ENCODE measurements around the gene C17orf114.

C17orf114 gene

GRCh38 chr17:4751932-4752331 is 50.2 kb downstream of the C17orf114 start:
- DNase-seq (ENCODE audit: low read depth): no peak
- H3K4me3 ChIP-seq (ENCODE audit: low read depth, low read length): no peak overlapping the region
- TF ChIP-seq, protein P1, sequence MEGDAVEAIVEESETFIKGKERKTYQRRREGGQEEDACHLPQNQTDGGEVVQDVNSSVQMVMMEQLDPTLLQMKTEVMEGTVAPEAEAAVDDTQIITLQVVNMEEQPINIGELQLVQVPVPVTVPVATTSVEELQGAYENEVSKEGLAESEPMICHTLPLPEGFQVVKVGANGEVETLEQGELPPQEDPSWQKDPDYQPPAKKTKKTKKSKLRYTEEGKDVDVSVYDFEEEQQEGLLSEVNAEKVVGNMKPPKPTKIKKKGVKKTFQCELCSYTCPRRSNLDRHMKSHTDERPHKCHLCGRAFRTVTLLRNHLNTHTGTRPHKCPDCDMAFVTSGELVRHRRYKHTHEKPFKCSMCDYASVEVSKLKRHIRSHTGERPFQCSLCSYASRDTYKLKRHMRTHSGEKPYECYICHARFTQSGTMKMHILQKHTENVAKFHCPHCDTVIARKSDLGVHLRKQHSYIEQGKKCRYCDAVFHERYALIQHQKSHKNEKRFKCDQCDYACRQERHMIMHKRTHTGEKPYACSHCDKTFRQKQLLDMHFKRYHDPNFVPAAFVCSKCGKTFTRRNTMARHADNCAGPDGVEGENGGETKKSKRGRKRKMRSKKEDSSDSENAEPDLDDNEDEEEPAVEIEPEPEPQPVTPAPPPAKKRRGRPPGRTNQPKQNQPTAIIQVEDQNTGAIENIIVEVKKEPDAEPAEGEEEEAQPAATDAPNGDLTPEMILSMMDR (IDR thresholded peaks at IDR 0.05; ENCODE audit: low read depth, low read length): no peak
- no peak for TF ChIP-seq POLR2A (IDR thresholded peaks at IDR 0.05; ENCODE audit: extremely low read depth, insufficient read length)

Data from NB4 (cell line).